HepG2 (cell line): ENCODE measurements around the gene PTAFR. TPM values are rescaled to one million over a fixed set of nuclear protein-coding genes. Genes with fewer than 3 reads are reported as not detected.

Source experiments
- ARID5B ChIP-seq: IDR thresholded peaks from 2 replicates; pipeline ENCODE4 v1.4.0; 2020; ENCODE audit warnings: mild to moderate bottlenecking, missing genetic modification reagents
- CBX1 ChIP-seq: IDR thresholded peaks from one replicate; pipeline ENCODE4 v1.6.1; 2016; ENCODE audit warnings: antibody characterized with exemption, low read depth
- CEBPB ChIP-seq: IDR thresholded peaks from 2 replicates; pipeline ENCODE4 v1.6.1; 2011; ENCODE audit warnings: low read depth, low read length, improper control_type of control experiment, borderline replicate concordance
- CEBPG ChIP-seq: IDR thresholded peaks from 2 replicates; pipeline ENCODE4 v1.6.1; 2016
- CHD2 ChIP-seq: IDR thresholded peaks from 2 replicates; pipeline ENCODE4 v1.6.1; 2011; ENCODE audit warnings: low read depth, low read length, improper control_type of control experiment
- FLYWCH1 ChIP-seq: sonication (generic); formaldehyde crosslinking; IDR thresholded peaks from 2 replicates; pipeline ENCODE4 v1.8.1; 2023; ENCODE audit warnings: mild to moderate bottlenecking, missing genetic modification reagents
- FOXA1 ChIP-seq, 2 experiments: fragments of 450-650 bp in 1 of 2; sonication (generic) in 1 of 2; formaldehyde crosslinking in 1 of 2; IDR thresholded peaks; 2 replicates each; pipeline versions ENCODE4 v1.4.0 to v1.6.1; 2016 to 2020; ENCODE audit warnings: missing genetic modification reagents in 1 of 2
- FOXA3 ChIP-seq: IDR thresholded peaks from 2 replicates; pipeline ENCODE4 v1.6.1; 2016; ENCODE audit warnings: missing genetic modification reagents, missing compliant biosample characterization
- IRF1 ChIP-seq: sonication (generic); formaldehyde crosslinking; IDR thresholded peaks from 2 replicates; pipeline ENCODE4 v1.4.0; 2020; ENCODE audit warnings: low read depth, mild to moderate bottlenecking, missing genetic modification reagents
- KAT8 ChIP-seq: IDR thresholded peaks from 2 replicates; pipeline ENCODE4 v1.6.1; 2016; ENCODE audit warnings: missing genetic modification reagents, missing compliant biosample characterization
- KDM4B ChIP-seq: sonication (generic); formaldehyde crosslinking; IDR thresholded peaks from 2 replicates; pipeline ENCODE4 v1.4.0; 2020; ENCODE audit warnings: missing genetic modification reagents
- MYPOP ChIP-seq: sonication (generic); formaldehyde crosslinking; IDR thresholded peaks from 2 replicates; pipeline ENCODE4 v1.8.1; 2023; ENCODE audit warnings: mild to moderate bottlenecking, moderate library complexity, missing genetic modification reagents
- NFYC ChIP-seq: IDR thresholded peaks from 2 replicates; pipeline ENCODE4 v1.6.1; 2016; ENCODE audit warnings: missing genetic modification reagents, missing compliant biosample characterization
- POGK ChIP-seq: sonication (generic); formaldehyde crosslinking; conservative IDR thresholded peaks from 2 replicates; pipeline ENCODE4 v1.8.0; 2022; ENCODE audit warnings: mild to moderate bottlenecking, moderate library complexity, missing genetic modification reagents
- SNRNP70 ChIP-seq: fragments of 200-400 bp; formaldehyde crosslinking; IDR thresholded peaks from 2 replicates; pipeline ENCODE4 v1.6.1; 2017; ENCODE audit warnings: mild to moderate bottlenecking, low read depth, low read length, moderate library complexity
- SOX13 ChIP-seq, 3 experiments: fragments of 450-650 bp in 1 of 3; sonication (generic) in 1 of 3; formaldehyde crosslinking in 1 of 3; IDR thresholded peaks in 2 of 3; conservative IDR thresholded peaks in 1 of 3; 2 replicates each; pipeline versions ENCODE4 v1.5.0 to v1.6.1; 2016 to 2020; ENCODE audit warnings: antibody characterized with exemption in 1 of 3, mild to moderate bottlenecking in 1 of 3, missing compliant biosample characterization in 1 of 3, missing genetic modification reagents in 1 of 3, moderate library complexity in 1 of 3
- SSRP1 ChIP-seq: IDR thresholded peaks from 2 replicates; pipeline ENCODE4 v1.6.1; 2016; ENCODE audit warnings: control low read depth
- USF2 ChIP-seq, 2 experiments: sonication (generic) in 1 of 2; formaldehyde crosslinking in 1 of 2; IDR thresholded peaks; 2 replicates each; pipeline versions ENCODE4 v1.5.1 to v1.6.1; 2011 to 2020; ENCODE audit warnings: borderline replicate concordance in 1 of 2, low read depth in 1 of 2, low read length in 1 of 2, mild to moderate bottlenecking in 1 of 2, missing genetic modification reagents in 1 of 2, moderate library complexity in 1 of 2
- ZNF510 ChIP-seq: sonication (generic); formaldehyde crosslinking; IDR thresholded peaks from 2 replicates; pipeline ENCODE4 v1.4.0; 2020; ENCODE audit warnings: low read depth, mild to moderate bottlenecking, missing genetic modification reagents
- ZNF747 ChIP-seq: sonication (generic); formaldehyde crosslinking; IDR thresholded peaks from 2 replicates; pipeline ENCODE4 v1.8.1; 2023; ENCODE audit warnings: missing genetic modification reagents, mild to moderate bottlenecking, borderline replicate concordance
- polyA plus RNA-seq, 8 experiments: library from polyadenylated mRNA; depleted of rRNA in 3 of 8; stranded (reverse) in 7 of 8; unstranded in 1 of 8; fragments of >200 nt; fragmentation: Illumina TruSeq in 4 of 8; extraction: Trizol in 4 of 8; gene quantifications; 2 replicates each; pipeline versions ENCODE4 v1.2.1 to v1.2.3, GENCODE V29; 2011 to 2016; ENCODE audit warnings: low read depth in 4 of 8, missing spikeins in 1 of 8, mixed read lengths in 1 of 8; ENCODE audit not compliant: insufficient read depth in 1 of 8
- total RNA-seq, 5 experiments: library from RNA; depleted of rRNA; stranded (reverse); fragments of >200 nt; fragmentation: Illumina TruSeq; extraction: Trizol; gene quantifications; 2 replicates each; pipeline ENCODE4 v1.2.3, GENCODE V29; 2016; ENCODE audit warnings: low read depth in 1 of 5

PTAFR gene
- total and polyA plus RNA-seq, 2 of the 13 experiments (the other 11 are each of a cell fraction or from before 2014, with no cell fraction given), result 0.27 to 24.0 TPM

- TF ChIP-seq FLYWCH1 (CRISPR knock-in tag), result no peak
- no peak for TF ChIP-seq NFYC (CRISPR knock-in tag)
- no peak for TF ChIP-seq IRF1 (CRISPR knock-in tag)
- TF ChIP-seq USF2 (IDR thresholded peaks at IDR 0.05; ENCODE audit: low read depth, low read length), result peak; percentile 84
- TF ChIP-seq USF2 (CRISPR knock-in tag; IDR thresholded peaks at IDR 0.05; ENCODE audit: borderline replicate concordance), result peak; percentile 59; the same call in 1 of the 2 replicates
- TF ChIP-seq CHD2, result no peak
- TF ChIP-seq KDM4B, result no peak
- TF ChIP-seq MYPOP (CRISPR knock-in tag), result no peak
- no peak for TF ChIP-seq CBX1
- no peak for TF ChIP-seq SSRP1 (CRISPR knock-in tag)
- TF ChIP-seq FOXA1 (IDR thresholded peaks at IDR 0.05), result no peak
- TF ChIP-seq FOXA1 (CRISPR knock-in tag; IDR thresholded peaks at IDR 0.05), result peak; percentile 54; the same call in 1 of the 2 replicates
- no peak for TF ChIP-seq SNRNP70
- TF ChIP-seq KAT8 (CRISPR knock-in tag), result peak; percentile 50; the same call in 1 of the 2 replicates
- TF ChIP-seq POGK (CRISPR knock-in tag), result no peak
- no peak for TF ChIP-seq SOX13 (IDR thresholded peaks at IDR 0.05)
- peak in 1 of 2 experiments; percentile 27; a peak in 1 of 4 replicates for TF ChIP-seq SOX13 (CRISPR knock-in tag; conservative IDR thresholded peaks at IDR 0.05 in 1 of 2, IDR thresholded peaks at IDR 0.05 in 1 of 2)
- peak; percentile 44; the same call in 1 of the 2 replicates for TF ChIP-seq FOXA3 (CRISPR knock-in tag)
- no peak for TF ChIP-seq CEBPG (CRISPR knock-in tag)
- TF ChIP-seq ZNF747 (CRISPR knock-in tag), result no peak
- peak; percentile 11; the same call in 1 of the 2 replicates for TF ChIP-seq ARID5B (CRISPR knock-in tag)
- TF ChIP-seq CEBPB, result 0 out of 2 replicates have a peak, but pooled peaks have one; percentile 18
- TF ChIP-seq ZNF510 (CRISPR knock-in tag), result no peak
These were observed 17.2 kb downstream of the PTAFR start (continued) for GRCh38 chr1:28159243-28159642.
